Bronchial epithelial cell (primary cell): ENCODE data around the gene NGLY1. TPM values are rescaled to one million over a fixed set of nuclear protein-coding genes. Genes with fewer than 3 reads are reported as not detected.
A peak's percentile ranks its signal among the peaks of the same experiment; 100 is the strongest.

Experiments used
- DNase-seq: peaks from one replicate; pipeline ENCODE4 v3.0.0-alpha.2; 2010; ENCODE audit warnings: low read depth
- FAIRE-seq: peaks from 2 replicates; lab custom pipeline; 2011; peaks lifted over from hg19 to GRCh38; lab: Jason Lieb, UNC
- H3K27me3 ChIP-seq: 2 replicates; pipeline ENCODE4 v1.5.1; 2011; ENCODE audit warnings: low read length; ENCODE audit not compliant: control insufficient read depth, insufficient read depth
- H3K36me3 ChIP-seq: 2 replicates; pipeline ENCODE4 v1.5.1; 2011; ENCODE audit warnings: low read length; ENCODE audit not compliant: control insufficient read depth, insufficient read depth
- H3K4me3 ChIP-seq: 2 replicates; pipeline ENCODE4 v1.5.1; 2011; ENCODE audit warnings: mild to moderate bottlenecking, low read depth, low read length, control low read depth
- total RNA-seq: library from RNA; depleted of rRNA; stranded (reverse); fragments of >200 nt; gene quantifications from 2 replicates; pipeline ENCODE4 v1.2.1, GENCODE V29; 2014
- TF ChIP-seq, protein P1 (sequence below): IDR thresholded peaks from 2 replicates; pipeline ENCODE4 v1.5.1; 2011; ENCODE audit warnings: mild to moderate bottlenecking, moderate library complexity, low read length, control low read depth, inconsistent platforms; ENCODE audit not compliant: insufficient read depth, severe bottlenecking

NGLY1 gene
- total RNA-seq, 1 donor from 2014 or later = 24.0 TPM

DNA sequence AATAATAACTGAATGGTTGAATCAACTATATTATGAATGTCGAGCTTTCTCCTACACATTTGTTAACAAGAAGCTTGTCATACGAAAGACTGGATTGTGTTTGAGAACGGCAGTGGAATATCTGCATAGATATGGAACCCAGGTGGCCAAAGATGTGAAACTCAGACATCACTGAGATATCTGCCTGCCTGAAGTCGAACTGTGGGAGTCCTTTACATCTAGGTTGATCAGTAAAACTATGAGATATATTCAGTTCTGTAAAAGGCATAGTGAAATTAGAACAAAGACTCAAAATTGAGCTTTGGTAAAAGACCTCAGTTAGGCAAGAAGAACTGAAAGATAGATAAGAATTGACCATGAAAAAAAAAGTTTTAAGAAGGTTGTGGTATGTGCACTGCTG lies 77.0 kb downstream of the NGLY1 start:
- peaks cover 2% of the 10 kb centered on the region for H3K27me3 ChIP-seq
- TF ChIP-seq, protein P1, sequence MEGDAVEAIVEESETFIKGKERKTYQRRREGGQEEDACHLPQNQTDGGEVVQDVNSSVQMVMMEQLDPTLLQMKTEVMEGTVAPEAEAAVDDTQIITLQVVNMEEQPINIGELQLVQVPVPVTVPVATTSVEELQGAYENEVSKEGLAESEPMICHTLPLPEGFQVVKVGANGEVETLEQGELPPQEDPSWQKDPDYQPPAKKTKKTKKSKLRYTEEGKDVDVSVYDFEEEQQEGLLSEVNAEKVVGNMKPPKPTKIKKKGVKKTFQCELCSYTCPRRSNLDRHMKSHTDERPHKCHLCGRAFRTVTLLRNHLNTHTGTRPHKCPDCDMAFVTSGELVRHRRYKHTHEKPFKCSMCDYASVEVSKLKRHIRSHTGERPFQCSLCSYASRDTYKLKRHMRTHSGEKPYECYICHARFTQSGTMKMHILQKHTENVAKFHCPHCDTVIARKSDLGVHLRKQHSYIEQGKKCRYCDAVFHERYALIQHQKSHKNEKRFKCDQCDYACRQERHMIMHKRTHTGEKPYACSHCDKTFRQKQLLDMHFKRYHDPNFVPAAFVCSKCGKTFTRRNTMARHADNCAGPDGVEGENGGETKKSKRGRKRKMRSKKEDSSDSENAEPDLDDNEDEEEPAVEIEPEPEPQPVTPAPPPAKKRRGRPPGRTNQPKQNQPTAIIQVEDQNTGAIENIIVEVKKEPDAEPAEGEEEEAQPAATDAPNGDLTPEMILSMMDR = no peak
- no peaks in the 10 kb centered on the region for H3K36me3 ChIP-seq
- H3K4me3 ChIP-seq = no peak overlapping the region
- FAIRE-seq = no peak
- no peak for DNase-seq

DNA sequence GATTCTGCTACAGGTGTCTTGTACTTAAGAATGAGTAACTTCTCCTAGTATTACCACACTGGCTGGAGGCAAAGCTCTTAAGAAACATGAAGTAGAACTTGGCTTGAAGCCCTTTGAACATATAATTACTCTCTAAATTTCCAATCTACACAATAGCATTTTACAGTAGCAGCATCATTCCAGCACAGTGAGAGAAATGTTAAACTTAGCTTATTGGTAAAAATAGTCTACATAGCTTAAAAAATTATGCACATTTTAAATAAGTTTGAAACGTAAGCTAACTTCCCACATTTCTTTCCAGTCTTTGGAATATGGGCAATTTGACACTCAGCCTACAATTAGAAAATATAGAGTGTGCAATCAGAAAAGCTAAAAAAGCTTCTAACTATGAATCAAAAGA lies 85.7 kb downstream of the NGLY1 start:
- H3K27me3 ChIP-seq = no peaks in the 10 kb centered on the region
- no peaks in the 10 kb centered on the region for H3K36me3 ChIP-seq
- DNase-seq = peak; percentile 7
- FAIRE-seq = no peak
- TF ChIP-seq, protein P1 = no peak
- no peak overlapping the region for H3K4me3 ChIP-seq

DNA sequence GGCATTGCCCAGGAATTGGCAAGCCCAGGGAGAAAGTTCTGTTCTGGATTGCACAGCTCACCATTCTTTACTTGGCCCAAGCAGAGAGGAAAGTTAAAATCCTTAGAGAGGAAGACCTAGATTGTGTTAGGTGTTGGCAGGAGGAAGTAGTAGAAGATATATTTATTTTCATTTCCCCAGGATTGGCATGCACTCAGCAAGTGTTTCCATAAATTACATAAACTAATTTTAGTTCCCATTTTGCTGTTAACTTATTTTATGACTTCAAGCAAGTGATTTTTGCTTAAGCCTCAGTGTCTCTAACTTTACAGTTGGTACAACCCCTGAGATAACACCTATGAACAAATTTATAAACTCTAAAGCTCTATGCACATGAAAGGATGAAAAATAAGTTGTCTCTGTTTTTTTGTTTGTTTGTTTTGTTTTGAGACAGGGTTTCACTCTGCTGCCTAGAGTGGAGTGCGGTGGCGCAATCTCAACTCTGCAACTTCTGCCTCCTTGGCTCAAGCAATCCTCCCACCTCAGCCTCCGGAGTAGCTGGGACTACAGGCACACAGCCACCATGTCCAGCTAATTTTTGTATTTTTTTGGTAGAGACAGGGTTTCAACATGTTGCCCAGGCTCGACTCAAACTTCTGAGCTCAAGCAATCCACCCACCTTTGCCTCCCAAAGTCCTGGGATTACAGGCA lies 87.4 kb downstream of the NGLY1 start:
- H3K27me3 ChIP-seq = no peaks in the 10 kb centered on the region
- FAIRE-seq (no peak), DNase-seq (no peak)
- TF ChIP-seq, protein P1 = no peak
- no peaks in the 10 kb centered on the region for H3K36me3 ChIP-seq
- no peak overlapping the region for H3K4me3 ChIP-seq

DNA sequence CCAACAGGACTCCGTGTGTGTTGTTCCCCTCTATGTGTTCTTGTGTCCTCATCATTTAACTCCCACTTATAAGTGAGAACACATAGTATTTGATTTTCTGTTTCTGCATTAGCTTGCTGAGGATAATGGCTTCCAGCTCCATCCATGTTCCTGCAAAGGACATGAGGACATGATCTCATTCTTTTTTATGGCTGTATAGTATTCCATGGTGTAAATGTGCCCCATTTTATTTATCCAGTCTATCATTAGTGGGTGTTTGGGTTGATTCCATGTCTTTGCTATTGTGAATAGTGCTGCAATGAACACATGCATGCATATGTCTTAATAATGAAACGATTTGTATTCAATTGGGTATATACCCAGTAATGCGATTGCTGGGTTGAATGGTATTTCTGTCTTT lies 90.0 kb downstream of the NGLY1 start:
- Histone ChIP-seq H3K36me3 (no peaks in the 10 kb centered on the region), H3K4me3 (no peak overlapping the region), H3K27me3 (no peaks in the 10 kb centered on the region)
- FAIRE-seq (no peak), DNase-seq (no peak)
- TF ChIP-seq, protein P1 = no peak

DNA sequence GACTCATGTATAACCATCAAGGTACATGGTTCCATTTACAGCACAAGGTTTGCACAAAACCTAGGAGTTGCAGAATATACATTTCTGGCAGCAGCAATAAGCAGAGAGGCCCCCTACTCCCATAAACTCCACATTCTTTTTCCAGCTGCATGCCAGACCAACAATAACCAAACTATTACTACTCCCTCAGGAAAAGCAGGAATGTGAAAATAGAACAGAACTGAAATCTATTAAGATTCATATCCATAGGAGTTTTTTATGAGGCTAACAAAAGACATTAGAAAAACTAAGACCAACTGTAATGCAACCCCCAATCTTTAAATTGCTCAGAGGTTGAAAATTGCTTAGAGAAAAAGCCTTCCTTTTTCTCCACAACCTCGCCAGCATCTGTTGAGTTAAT lies 90.9 kb downstream of the NGLY1 start:
- DNase-seq (no peak), FAIRE-seq (no peak)
- TF ChIP-seq, protein P1 = no peak
- no peaks in the 10 kb centered on the region for H3K36me3 ChIP-seq
- no peak overlapping the region for H3K4me3 ChIP-seq
- H3K27me3 ChIP-seq = no peaks in the 10 kb centered on the region
